ENCODE data around the gene WDFY4.

The WDFY4 gene

GRCh38 chr10:48691812-48692528, 7.3 kb downstream of the WDFY4 start:
- DNase-seq, result no peak

DNA sequence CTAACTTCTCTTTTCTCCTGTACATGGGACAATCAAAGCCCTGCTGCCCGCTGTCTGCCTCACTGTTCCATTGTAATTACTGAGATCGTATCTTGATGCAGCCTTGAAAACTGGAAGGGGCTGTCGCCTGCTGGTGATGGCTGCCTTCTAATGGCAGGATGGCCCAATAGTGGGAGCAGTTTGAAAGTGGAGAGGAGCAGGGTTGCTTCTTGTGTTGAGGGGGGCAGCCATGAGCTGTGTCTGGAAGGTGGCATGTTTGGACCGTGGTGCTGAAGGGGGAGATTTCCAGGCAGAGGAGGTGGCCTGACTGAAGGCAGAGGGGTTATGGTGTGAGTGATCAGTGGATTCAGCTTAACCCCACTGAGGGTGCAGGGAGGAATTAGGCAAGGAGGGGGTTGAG, 8.1 kb downstream of the WDFY4 start:
- no peak for DNase-seq

DNA sequence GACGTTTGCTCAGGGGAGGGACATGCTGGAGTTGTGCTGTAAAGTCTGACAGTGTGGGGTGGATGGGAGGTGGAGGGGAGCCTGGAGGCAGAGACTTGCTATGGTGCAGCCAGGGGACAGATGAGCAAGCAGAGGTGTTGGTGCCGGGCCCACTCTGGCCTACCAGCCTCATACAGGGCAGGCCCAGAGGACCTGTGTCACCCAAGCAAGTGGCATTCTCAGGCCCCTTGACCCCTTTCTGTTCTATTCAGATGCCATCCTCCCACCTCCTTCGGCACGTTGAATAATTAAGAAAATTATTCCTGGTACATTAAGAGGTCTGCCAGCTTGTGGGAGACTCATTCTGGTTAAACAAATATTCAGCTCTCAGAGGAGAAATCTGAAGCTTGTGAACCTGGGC, 8.5 kb downstream of the WDFY4 start:
- DNase-seq, result no peak

- no peak for DNase-seq
These were observed 9.8 kb downstream of the WDFY4 start for GRCh38 chr10:48694371-48695030.

GRCh38 chr10:48695636-48696534, 11.2 kb downstream of the WDFY4 start:
- DNase-seq, result no peak

GRCh38 chr10:48696535-48696873, 11.8 kb downstream of the WDFY4 start:
- DNase-seq, result no peak

GRCh38 chr10:48697091-48697490, 12.4 kb downstream of the WDFY4 start:
- no peak for DNase-seq

DNA sequence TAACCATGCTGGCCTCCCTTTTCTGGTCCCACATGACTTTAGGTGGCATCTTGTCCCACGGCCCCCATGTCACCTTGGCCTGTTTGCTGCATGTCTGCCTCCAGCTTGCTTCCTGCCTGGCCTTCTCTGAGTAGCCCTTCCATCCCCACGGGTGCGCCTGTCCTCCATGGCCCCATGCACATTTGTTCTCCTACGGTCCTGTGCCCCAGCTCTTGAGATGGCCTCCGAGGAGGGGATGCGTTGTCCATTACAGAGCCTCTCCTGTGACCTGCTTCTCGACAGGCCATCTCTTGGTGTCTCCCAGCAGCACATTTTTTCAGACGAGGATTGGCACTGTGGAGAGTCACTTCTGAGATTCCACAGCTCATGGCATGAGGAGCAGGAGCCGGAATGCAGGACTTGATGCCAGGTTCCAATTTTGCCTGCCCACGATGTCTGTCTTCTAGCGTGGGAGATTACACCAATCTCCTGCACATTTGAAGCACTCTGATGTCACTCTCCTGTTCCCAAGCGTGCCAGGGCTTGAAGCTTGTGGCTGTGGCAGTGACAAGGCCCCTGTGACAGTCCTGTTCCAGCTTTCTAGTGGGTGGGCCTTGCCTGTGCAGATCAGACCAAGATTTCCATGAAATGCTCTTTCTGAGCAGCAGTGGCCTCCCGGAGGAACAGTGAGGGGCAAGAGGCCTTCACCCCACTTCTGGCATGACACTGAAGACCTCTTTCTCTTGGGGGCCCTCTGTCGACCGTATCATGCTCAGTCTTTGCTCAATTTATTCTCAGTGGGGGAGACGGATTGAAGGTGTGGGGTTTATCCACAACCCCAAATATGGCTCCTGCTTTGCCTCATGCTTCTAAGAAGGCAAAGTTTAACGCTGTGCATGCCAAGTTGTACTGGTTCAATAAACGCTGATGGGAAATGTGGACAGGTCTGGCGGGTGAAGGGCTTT, 13.4 kb downstream of the WDFY4 start:
- no peak for DNase-seq

DNA sequence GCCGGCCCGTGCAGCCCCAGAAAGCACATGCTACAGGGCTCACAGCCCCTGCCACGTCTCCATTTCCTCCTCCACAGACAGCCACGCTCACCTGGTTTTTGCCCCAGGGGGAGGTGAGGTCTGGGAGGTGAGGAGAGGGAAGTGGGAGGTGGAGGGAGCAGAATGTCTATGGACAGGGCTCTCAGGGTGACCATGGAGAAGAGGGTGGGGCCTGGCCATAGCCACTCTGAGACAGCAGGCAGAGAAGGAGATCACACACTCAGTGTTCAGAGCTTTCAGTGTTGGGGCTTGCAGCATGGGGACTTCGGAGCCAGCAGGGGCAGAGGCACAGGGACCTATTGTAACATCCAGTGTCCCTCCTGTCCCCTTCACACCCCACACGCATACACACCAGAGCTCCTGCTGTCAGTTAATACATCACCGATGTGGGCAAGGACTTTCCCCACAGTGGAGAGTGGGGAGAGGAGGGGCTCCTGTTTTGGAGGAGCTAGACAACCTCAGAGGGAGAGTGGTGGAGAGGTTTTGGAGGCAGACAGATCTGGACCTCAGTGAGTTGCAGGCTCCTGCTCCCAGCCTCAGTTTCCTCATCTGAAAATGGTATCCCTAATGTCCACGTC, 14.4 kb downstream of the WDFY4 start:
- DNase-seq, result no peak

- DNase-seq, result no peak
These were observed 15.4 kb downstream of the WDFY4 start for GRCh38 chr10:48700071-48700470.

- no peak for DNase-seq
These were observed 15.8 kb downstream of the WDFY4 start for GRCh38 chr10:48700493-48700892.

- no peak for DNase-seq
These were observed 16.6 kb downstream of the WDFY4 start for GRCh38 chr10:48701139-48701901.

DNA sequence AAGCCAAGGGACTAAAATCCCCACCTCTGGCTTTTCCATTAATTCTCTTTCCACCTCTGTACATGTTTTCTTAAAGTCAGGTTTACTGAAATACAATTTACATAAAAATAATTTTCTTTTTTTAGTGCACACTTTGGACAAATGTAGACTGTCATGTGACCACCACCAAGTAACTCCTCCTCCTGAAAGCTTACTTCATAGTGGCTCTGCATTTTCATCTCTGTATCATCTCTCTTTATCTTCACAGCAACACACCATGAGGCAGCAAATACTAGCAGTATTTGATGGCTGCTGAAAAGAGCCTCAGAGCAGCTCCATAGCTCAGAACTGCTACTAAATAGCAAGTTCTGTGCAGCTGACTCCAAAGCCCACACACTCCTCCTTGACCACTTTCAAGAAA, 17.3 kb downstream of the WDFY4 start:
- no peak for DNase-seq

GRCh38 chr10:48703531-48704122, 19.0 kb downstream of the WDFY4 start:
- no peak for DNase-seq

- no peak for DNase-seq
These were observed 19.5 kb downstream of the WDFY4 start for GRCh38 chr10:48704156-48704555.

GRCh38 chr10:48705401-48705938, 20.8 kb downstream of the WDFY4 start:
- no peak for DNase-seq

DNA sequence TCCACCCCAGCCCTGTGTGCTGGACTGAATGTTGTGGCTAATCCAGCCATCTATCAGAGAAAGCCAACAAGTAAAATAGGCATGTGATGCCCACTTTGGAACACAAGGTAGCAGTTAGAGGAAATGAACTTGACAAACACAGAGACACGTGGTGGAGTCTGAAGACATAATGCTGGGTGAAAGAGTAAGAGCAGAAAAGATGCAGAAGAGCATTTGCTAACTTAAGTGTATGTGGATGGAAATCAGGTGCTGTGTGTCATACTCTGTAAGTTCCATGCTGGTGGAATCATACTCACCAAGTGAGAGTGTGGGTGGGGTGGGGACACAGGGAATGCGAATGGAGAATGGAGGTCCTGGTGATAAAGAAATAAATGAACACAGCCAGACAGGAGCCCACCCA, 22.8 kb downstream of the WDFY4 start:
- no peak for DNase-seq

- no peak for DNase-seq
These were observed 23.5 kb downstream of the WDFY4 start for GRCh38 chr10:48708144-48708543.

DNA sequence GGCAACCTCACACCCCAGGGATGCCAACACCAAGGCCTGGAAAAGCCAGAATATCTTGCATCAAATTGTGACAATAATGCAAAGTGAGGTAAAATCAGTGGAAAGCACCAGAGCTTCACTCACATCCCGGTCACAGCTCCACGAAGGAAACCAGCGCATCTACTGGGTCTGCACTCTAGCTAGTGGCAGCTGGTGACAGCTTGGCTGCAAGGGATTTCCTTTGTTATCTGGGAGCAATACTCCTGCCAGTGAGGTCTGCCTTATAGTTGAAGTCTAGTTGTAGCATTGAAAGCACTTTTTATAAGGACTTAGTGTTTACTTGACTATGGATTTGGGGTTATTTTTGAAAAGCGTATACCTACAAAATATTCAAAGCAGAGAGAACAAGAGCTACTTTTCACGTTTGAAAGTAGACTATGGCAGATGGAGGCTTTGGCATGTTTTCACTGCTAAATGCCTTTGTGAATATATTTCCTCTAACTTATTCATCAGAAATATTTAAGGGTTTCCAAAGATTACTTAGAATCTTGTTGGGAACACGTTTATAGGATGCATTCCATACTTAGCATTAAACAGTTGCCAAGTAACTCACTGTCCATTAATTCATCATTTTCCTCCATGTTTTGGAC, 26.1 kb downstream of the WDFY4 start:
- DNase-seq, result no peak

GRCh38 chr10:48711830-48712229, 27.2 kb downstream of the WDFY4 start:
- DNase-seq, result no peak

Data from NCI-H2081 (cell line).